ENCODE data around the gene ACO1.

ACO1 gene

DNA sequence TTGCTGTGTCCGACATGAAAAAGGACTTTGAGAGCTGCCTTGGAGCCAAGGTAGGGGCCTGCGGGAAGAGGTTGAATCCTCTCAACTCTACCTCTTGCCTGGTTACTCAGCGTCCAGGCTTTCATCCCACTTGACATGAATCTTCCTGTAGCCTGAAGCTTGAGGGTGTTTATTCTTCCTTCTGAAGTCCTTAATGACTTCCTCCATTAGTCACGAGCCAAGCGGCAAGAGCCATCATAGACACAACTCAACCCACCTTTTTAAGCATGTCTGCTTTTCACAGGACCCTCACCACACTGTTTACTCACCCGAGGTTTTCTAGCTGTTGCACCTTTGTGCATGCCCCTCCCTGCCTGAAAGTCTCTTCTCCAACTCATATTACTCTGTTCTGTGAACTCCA lies 40.2 kb downstream of the ACO1 start:
- DNase-seq = no peak

GRCh38 chr9:32426278-32426939 lies 42.0 kb downstream of the ACO1 start:
- DNase-seq = no peak

DNA sequence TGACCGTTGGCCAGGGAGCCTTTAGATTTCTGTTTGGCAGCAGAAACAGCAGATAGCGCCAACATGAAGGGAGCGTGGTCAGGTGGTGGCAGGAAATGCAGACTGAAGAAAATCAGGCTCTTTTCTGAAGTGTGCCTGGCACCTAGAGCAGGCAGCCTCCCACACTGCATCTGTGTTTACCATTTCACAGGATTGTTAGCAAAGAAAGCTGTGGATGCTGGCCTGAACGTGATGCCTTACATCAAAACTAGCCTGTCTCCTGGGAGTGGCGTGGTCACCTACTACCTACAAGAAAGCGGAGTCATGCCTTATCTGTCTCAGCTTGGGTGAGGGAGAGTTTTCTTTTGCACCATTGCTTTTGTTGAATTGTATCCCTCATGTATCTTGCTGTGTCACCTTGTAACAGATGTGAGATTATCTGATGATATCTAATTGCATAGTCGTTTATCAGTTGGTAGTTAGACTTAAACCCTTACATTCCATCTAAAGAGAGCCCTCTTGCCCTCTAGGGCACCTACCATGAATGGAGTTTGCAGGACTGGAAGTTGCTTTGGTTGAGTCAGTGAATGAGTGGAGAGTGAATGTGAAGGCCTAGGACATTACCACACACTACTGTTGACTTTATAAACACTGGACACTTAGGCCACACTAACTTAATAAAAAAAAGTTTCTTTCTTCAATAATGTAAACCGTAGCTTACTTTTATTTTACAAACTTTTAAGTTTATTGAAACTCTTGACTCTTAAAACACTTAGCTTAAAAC lies 42.8 kb downstream of the ACO1 start:
- no peak for DNase-seq

GRCh38 chr9:32430720-32431119 lies 46.3 kb downstream of the ACO1 start:
- DNase-seq = no peak

GRCh38 chr9:32431196-32431595 lies 46.8 kb downstream of the ACO1 start:
- DNase-seq = no peak

- peak; percentile 44 for DNase-seq
These were observed 47.6 kb downstream of the ACO1 start for GRCh38 chr9:32431940-32432555.

DNA sequence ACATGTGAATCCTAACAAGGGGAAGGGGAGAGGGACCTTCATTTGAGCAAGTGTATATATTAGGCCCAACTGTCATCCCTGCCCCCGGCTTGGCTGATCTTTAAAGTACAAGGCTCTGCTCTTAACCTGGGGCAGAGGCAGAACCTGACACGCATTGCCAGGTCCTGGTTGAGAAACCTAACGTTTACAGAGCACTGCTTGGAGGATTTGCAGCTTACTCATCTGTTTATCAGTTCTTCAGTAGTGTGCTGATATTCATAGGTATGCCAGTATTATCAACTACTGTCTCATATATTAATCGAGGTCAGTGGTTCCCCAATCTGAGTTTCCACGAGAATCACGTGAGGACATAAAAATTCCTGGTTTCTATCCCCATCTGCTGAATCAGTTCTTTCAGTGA lies 50.4 kb downstream of the ACO1 start:
- DNase-seq = no peak

GRCh38 chr9:32441678-32442077 lies 57.2 kb downstream of the ACO1 start:
- DNase-seq = no peak

- DNase-seq = no peak
These were observed 58.0 kb downstream of the ACO1 start for GRCh38 chr9:32442433-32442832.

- no peak for DNase-seq
These were observed 65.5 kb downstream of the ACO1 start for GRCh38 chr9:32449969-32450368.

GRCh38 chr9:32454280-32454679 lies 69.8 kb downstream of the ACO1 start:
- no peak for DNase-seq

- DNase-seq = no peak
These were observed 71.3 kb downstream of the ACO1 start for GRCh38 chr9:32455738-32456137.

- no peak for DNase-seq
These were observed 72.1 kb downstream of the ACO1 start for GRCh38 chr9:32456564-32456963.

GRCh38 chr9:32463500-32464293 lies 79.3 kb downstream of the ACO1 start:
- no peak for DNase-seq

DNA sequence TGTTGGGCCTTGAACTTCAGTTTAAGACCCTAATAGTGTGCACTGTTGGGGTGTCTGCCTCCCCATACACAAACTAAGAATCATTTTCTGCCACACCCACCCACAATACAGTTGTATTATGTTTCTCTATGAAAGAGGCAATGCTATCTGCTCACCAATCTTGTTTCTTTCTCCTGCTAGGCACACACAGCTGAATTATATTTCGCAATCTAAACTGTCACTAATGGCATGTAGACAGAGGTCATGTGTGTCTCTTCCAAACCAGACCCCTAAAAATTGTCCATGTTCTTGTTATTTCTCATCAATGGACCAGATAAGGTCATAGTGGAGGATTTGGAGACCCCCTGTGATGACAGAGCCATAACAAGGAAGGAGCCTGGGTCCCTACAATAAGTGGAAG lies 84.3 kb downstream of the ACO1 start:
- DNase-seq = no peak

- DNase-seq = no peak
These were observed 87.9 kb downstream of the ACO1 start for GRCh38 chr9:32472344-32472743.

DNA sequence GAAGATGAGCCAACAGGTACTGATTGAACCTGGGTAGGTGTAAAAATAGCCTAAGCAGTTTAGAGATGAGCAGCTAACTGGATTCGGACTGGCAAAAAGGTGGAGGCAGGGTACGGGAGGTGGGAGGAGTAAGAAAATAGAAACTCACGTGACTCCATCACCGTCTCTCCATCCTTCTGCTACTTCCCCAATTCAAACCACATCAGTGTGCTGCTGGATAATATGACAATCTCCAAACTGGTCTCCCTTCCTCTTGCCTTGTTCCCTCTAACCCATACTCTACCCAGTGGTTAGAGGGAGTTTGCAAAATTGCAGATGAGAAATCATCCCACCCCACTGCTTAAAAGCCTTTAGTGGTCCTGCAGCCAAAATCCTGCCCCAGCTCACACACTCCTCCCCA lies 98.9 kb downstream of the ACO1 start:
- no peak for DNase-seq

GRCh38 chr9:32486839-32487562 lies 102.6 kb downstream of the ACO1 start:
- DNase-seq = no peak

DNA sequence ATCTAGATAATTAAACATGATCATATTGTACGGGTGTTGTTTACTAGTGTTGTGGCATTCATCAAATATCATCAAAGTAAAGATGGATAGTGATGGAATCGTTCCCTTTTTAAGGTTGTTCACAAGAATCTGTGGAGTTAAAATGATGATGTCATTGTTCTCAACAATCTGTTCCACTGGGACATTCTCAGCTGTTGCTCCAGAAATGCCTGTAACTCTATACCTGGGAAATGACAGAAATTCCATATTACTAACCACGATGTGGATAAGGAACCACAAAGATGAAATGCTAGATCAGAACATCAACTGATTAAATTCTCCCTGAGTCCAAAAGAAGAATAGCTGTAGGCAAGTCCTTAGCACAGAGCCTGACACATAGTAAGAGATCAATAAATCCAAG lies 103.5 kb downstream of the ACO1 start:
- DNase-seq = no peak

DNA sequence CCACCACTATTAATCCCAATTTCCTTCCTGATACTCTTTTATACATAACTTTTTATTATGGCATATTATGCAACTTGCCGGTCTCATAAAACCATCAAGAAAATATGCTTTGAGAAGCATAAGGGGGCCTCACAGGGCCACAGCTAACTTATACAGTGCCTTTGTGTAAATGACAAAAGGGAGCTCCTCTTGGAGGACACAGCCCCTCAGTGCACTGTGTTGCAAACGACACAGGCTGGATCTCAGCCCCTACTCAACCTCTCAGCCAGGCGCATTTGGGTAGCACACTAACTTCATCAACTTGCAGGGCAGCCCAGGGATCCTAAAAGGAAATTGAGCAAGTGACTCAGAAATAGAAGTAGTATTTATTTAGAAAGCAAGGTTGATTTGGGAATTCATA lies 106.2 kb downstream of the ACO1 start:
- DNase-seq = no peak

DNA sequence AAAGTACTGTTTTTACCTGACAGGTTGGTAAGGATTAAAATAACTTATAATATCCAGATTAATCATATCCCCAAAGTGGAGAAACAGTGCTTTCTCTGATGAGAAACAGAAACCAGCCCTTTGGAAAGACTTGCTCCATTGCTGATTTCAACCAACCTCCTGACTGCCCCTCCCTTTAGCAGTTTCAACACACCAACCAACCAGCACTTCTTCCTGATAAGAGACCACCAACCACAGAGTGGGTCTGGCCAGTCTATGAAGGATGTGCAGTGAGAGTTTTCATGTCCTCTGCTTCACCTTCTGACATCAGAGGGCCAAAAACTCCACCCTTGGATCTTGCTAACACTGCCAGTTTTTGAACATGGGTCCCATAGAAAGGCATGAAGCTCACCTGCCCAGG lies 113.5 kb downstream of the ACO1 start:
- no peak for DNase-seq

DNA sequence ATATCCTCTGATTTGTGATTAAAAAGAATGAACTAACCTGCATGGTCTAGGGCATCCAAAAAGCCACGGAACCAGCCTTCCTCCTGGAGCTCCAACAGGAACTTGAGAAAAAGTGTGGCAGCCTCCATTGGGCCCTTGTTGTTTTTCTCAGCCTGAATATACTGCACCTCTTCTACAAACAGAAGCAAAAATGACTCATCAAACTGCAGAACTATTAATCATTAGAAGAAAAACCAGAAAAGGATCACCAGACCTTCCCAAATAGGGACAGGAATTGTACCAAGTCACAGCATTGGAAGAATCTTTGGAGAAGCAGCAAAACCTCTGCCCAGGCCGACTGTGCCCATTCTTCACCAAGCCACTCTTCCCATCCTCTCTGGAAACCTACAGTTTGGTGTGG lies 116.3 kb downstream of the ACO1 start:
- DNase-seq = no peak

DNA sequence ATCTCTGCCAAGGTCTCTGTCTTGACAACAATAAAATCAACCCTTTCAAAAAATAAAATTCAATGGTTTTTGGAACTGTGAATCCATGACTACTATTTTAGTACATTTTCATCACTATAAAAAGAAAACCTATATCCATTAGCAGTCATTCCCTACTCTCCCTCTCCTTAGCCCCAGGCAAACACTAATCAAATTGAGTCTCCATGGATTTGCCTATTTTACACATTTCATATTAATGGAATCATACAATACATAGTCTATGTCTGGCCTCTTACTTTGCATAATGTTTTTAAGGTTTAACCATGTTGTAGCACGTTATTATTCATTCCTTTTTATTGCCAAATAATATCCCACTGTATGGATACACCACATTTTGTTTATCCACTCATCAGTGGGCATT lies 117.4 kb downstream of the ACO1 start:
- no peak for DNase-seq

All from NCI-H82 (cell line).